Left hindlimb (tissue), 1 donor: ENCODE results near the gene CES2.
"Not testable (repeated sequence)": the region's sequence is repeated elsewhere in the genome, so short reads cannot be mapped to it uniquely, and the experiment has no call there.

Experiments used
- DNase-seq: peaks from one replicate; pipeline ENCODE4 v3.0.0-alpha.2; 2018

The CES2 gene

DNA sequence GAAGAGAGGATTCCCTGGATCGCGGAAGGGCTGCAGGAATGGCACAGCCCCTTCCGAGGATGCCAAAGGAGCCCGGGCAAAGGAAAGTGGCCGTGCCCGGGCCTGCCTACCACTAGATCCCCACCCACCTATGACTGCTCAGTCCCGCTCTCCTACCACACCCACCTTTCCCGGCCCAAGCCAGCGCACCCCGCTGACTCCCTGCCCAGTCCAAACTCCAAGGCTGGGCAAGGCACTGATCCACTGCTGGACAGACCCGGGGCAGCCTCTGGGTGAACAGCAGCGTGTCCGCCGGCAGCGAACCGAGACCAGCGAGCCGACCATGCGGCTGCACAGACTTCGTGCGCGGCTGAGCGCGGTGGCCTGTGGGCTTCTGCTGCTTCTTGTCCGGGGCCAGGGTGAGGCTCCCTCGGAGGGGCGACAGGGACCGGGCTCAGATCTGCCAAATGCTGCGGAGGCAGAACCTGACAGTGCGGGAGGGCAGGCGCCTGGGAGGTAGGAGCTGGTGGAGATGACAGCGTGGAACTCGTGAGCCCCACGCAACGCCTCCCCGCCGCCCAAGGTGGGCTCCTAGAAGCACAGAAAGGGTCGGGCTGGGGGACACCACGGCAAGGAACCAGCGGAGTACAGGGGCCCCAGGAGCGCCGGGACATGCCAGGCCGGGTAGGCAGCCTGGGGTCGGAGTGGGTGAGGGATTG, at the start of gene CES2:
Gene CES2 (plus strand): TSS at position 203 of the 698 bp plus-strand sequence. CDS start 120 bp downstream, at position 323.
- no peak for DNase-seq

GRCh38 chr16:66886321-66886720, 49.0 kb upstream of the CES2 start:
- no peak for DNase-seq

DNA sequence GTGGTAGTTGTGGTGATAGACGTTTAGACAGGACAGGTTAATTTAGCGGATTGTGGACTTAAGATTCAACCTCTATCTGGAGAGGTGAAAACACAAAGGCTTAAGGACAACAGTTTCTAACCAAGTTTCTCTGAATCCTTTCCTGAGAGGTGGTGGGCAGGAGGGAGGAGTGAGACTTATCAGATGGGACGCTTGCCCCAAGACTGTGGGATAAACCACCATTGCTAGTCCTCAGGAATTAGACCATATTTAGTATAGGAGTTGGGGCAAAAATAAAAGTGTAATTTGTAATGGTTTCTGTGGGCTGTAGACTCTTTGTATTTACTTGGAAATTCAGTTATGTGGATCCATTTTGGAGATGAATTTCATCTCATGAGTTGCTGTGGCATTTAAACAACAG, 48.4 kb upstream of the CES2 start:
- DNase-seq = no peak

GRCh38 chr16:66888647-66889615, 46.4 kb upstream of the CES2 start:
- no peak for DNase-seq

GRCh38 chr16:66889622-66890021, 45.7 kb upstream of the CES2 start:
- DNase-seq = no peak

- no peak for DNase-seq
Measured at GRCh38 chr16:66890799-66891198, 44.5 kb upstream of the CES2 start.

DNA sequence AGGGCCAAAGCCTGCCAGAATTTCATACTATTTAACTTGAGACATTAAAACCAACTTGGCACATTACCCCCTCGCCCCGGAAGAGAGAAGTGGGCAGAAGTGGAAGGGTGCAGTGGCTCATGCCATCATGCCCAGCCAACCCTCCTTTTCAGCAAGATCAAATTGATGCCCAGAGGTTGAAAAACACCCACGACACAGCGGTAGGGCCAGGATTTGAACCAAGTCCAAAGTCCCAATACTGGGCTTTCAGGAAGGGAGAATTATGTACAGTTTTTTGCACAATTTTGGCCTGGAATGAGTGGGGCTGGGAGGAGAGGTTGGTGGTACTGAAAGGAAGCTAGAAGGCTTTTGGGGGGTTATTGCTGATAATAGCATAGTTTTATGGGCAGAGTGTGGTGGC, 44.0 kb upstream of the CES2 start:
- no peak for DNase-seq

DNA sequence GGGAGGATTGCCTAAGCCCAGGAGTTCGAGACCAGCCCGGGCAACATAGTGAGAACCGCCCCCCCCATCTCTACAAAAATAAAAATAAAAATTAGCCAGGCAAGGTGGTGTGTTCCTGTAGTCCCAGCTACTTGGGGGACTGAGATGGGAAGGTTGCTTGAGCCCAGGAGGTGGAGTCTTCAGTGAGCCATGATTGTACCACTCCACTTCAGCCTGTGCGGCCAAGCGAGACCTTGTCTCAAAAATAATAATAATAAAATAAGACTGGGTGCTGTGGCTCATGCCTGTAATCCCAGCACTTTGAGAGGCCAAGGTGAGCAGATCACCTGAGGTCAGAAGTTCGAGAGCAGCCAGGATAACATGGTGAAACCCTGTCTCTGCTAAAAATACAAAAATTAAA, 43.5 kb upstream of the CES2 start:
- no peak for DNase-seq

DNA sequence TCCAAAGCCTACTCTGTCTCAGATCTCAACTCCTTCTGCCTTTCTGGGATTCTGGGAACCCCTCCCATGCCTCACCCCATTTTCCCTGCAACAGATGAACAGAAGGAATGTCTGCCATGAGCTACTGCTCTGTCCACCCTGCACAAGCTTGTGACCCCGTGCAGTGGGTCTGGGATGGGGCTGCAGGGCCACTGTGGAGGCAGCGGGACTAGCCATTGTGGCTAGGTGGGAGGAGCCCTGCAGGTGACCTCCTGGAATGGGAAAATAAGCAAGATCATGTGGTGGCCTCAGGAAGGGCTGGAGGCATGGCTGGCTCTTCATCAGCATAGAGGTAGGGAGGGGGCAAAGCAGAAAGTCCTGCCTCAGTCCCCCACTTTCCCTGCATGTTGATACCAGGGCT, 41.3 kb upstream of the CES2 start:
- DNase-seq = no peak

DNA sequence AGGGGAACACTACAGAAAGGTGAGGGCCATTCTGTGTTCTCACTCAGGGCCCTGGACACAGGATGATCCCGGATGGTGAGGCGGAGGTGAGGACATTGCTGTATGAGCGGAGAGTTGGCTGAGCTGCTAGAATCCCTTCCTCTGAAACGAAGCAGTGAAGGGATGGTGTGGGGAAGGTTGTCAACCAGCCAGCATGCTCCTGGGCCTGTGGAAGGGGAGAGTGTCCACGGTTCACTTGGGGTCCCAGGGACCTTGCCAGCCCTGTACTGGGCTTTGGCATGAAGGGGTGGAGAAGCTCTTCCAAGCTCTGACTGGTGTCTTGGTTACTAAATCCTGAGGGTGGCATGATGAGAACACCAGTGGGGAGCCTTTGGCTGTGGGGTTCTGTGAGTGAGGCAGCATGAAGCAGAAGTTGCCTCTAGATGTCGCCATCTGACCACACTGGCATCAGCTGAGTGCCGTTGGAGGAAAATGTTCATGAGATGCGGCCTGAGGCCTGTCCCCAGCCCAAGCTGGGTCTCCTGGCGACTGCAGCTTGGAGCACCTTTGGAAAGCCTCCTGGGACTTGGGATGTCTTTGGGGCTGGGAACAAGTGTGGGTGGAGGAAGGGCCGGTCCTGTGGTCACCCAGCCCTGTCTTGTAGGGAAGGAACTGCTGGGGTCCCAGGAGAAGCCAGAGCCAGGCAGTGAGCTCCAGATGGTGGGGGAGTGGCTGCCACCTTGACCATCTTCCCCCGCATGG, 40.2 kb upstream of the CES2 start:
- DNase-seq = peak; percentile 75

DNA sequence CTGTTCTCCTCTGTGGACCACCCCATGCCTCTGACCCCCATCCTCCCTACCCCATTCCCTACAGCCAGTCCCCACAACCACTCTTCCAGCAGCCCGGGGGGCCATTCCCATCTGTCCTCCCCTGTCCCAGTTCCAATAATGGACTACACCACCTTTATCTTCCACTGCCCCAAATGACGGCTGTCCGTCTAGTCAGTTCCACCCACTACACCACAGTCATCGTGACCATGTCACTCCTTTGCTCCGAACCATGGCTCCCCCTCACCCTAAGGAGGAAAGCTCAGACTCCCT, 39.7 kb upstream of the CES2 start:
- no peak for DNase-seq

DNA sequence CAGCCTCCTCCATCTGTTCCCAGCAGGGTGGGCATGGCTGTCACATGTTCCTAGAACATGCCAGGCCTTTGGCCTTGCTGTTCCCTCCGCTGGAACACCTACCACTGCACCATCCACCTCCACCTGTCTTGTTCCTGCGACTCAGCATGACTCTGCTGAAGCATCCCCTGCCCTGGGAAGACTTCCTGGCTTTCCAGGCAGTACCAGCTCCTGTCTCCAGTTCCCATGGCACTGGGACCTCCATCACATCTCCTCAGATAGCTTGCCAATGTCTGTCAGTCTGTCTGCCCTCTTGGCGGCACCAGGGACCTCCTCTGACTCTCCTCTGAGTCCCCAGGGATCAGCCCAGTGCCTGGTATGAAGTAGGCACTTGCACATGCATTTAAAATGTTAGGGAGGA, 39.3 kb upstream of the CES2 start:
- no peak for DNase-seq

- DNase-seq = not testable (repeated sequence)
Measured at GRCh38 chr16:66896682-66897081, 38.6 kb upstream of the CES2 start.

DNA sequence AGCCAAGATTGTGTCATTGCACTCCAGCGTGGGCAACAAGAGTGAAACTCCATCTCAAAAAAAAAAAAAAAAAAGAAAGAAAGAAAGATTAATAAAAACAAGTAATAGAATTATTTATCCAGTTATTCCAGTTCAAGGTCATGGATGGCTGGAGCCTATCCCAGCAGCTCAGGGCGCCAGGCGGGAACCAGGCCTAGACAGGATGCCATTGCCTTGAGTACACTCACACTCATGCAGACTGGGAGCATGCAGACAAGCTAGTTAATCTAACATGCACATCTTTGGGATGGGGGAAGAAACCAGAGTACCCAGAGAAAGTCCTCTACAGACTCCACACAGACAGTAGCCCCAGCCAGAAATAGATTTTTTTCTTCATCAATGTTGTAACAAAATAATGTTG, 37.1 kb upstream of the CES2 start:
- DNase-seq = no peak

DNA sequence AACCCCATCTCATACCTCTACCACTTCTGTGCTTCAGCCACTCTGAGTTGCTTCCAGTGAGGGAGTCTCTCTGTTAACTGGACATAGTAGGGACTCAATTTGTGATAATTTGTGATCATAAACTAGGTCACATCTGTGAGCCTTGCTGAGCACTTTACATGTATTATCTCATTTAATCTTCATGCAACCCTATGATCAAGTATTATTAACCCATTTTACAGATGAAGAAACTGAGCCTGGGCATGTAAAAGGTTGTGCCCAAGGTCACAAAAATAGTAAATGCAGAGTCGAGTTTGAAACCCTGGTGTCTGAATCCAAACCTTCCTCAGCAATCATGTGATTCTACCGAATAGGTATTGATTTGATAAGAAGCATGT, 36.4 kb upstream of the CES2 start:
- DNase-seq = no peak

GRCh38 chr16:66899310-66899944, 35.9 kb upstream of the CES2 start:
- no peak for DNase-seq

- peak; percentile 65 for DNase-seq
Measured at GRCh38 chr16:66899945-66900710, 35.2 kb upstream of the CES2 start.

DNA sequence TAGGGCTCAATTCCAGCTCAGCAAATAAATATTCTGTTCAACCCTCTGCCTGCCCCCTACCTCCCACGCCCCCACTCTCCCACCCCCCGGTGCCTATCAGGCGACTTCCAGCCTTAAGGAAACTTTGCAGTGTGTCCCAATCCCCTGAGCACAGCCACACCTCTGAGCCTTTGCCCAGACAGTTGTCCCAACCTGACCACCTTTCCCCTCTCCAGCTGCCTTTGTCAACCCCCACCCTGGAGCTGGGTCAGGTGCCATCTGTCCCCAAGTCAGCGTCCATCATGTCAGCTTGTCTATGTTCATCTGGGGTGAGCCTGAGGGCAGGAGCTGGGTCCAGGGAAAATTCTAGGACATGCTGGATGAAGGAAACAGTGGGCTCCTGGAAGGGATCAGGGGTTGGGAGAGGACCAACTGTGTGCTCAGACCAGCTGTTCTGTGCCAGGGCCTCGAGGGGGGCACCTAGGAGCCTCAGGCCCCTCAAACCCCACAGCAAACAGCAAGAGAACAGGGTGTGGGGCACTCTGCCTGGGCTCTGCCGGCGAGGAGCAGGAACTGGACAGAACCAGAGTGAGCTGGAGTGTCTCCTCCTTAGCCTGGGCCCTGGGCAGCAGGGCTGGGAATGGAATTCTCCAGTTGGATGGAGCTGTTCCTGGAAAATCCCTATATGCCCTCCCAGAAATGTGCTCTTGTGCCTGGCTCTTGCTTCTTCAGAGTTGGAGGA, 34.4 kb upstream of the CES2 start:
- no peak for DNase-seq

- DNase-seq = no peak
Measured at GRCh38 chr16:66901626-66902025, 33.7 kb upstream of the CES2 start.

DNA sequence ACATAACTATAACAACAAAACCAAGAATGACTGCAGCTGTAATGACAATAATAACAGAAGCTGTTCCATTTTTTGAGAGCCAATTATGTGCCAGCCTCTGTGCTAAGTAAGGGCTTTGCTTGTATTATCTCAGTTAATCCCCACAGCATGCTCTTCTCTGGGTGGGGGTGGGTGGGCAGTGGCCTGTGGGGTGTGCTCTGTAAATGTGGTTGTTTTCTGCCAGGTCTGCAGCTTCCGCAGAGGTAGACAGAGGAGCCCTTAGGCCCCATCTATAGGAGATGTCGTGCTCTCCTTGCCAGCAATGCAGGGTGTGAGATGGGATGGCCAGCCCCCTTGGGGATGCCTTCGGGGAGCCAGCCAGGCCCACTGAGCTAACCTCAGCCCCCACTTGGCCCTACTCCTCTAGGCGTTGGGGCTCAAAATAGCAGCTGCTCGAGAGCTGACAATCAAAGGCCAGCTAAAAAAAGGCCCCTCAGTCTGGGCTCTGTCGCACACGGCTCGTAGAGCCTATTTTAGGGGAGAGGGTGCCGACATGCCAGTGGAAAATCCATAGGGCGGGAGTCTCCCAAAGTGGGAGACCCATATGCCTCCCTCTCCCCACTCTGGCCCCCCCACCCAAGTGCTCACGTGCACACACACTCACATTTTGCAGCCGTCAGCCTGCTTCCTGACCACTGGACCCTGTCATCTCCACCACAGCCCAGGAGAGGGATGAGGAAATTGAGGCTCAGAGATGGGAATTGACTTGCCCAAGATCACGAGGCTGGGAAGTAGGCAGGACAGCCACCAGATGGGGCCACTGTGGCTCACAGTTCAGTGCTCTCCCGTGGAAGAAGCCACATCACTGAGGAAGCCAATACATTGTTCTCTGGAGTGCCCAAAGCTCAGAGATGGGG, 32.4 kb upstream of the CES2 start:
- DNase-seq = no peak
